ENCODE results near the gene C19orf81. TPM values are rescaled to one million over a fixed set of nuclear protein-coding genes. Genes with fewer than 3 reads are reported as not detected.

C19orf81 gene
- total and polyA plus RNA-seq, 10 donors = not detected

DNA sequence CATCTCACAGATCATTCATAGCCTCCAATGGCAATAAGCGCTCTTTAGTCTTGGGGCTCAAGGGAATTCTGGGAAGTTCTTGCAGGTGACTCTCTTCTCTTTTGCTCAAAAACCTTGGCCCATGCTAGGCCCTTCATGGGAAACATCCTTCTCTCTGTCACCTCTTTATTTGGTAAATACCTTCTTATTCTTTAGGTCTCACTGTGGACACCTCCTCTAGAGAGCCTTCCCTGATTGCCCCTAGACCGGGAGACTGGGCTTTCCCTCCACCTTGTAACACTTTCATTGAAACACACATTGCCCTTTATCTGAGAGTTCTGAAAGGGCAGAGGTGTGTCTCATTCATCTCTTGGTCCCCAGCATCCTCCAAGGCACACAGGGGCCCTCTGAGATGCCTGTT is 1.9 kb downstream of the C19orf81 start:
- Histone ChIP-seq H3K9me3 (peaks cover 0 to 28% (median 8%) of the 10 kb centered on the region in 8 donors), H3K27ac (no peak overlapping the region), H3K4me1 (no peaks in the 10 kb centered on the region), H3K27me3 (replicated peaks in 1 of 7) (peaks cover 0 to 88% (median 18%) of the 10 kb centered on the region in 7 donors), H3K4me3 (no peak overlapping the region), H3K36me3 (no peaks in the 10 kb centered on the region)
- 78 to 85% (median 82%) methylated on average over 2 of the region's 2 CpGs for WGBS, 5 donors
- no peak for DNase-seq
- TF ChIP-seq, protein P1, sequence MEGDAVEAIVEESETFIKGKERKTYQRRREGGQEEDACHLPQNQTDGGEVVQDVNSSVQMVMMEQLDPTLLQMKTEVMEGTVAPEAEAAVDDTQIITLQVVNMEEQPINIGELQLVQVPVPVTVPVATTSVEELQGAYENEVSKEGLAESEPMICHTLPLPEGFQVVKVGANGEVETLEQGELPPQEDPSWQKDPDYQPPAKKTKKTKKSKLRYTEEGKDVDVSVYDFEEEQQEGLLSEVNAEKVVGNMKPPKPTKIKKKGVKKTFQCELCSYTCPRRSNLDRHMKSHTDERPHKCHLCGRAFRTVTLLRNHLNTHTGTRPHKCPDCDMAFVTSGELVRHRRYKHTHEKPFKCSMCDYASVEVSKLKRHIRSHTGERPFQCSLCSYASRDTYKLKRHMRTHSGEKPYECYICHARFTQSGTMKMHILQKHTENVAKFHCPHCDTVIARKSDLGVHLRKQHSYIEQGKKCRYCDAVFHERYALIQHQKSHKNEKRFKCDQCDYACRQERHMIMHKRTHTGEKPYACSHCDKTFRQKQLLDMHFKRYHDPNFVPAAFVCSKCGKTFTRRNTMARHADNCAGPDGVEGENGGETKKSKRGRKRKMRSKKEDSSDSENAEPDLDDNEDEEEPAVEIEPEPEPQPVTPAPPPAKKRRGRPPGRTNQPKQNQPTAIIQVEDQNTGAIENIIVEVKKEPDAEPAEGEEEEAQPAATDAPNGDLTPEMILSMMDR (IDR thresholded peaks at IDR 0.05 in 8 of 11, conservative IDR thresholded peaks at IDR 0.05 in 3 of 11) = no peak
- TF ChIP-seq POLR2AphosphoS5 (IDR thresholded peaks at IDR 0.05) (no peak), POLR2A (IDR thresholded peaks at IDR 0.05) (no peak)
- intact Hi-C loops (cut with DNase I; ENCODE audit: low total_unique reads) = no loop called here

DNA sequence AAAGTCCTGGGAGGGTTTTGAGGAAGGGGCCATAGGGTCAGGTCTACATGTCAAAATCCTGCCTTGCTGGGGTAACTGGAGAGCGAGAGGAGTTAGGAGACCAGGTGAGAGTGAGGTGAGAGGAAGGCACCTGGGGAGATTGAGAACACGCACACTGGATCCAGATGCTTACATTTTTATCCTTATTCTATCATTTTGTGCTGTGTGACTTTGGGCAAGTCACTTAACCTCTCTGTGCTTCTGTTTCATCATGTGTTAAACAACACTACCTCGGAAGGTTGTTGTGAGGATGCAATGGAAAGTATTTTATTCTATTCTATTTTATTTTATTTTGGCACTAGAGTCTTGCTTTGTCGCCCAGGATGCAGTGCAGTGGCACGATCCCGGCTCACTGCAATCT is 3.5 kb downstream of the C19orf81 start:
- Histone ChIP-seq H3K4me1 (peaks cover 0 to under 1% (median under 1%) of the 10 kb centered on the region in 6 donors), H3K4me3 (no peak overlapping the region), H3K36me3 (no peaks in the 10 kb centered on the region), H3K27ac (no peak overlapping the region), H3K9me3 (peaks cover 0 to 44% (median 9%) of the 10 kb centered on the region in 8 donors), H3K27me3 (replicated peaks in 1 of 7) (peaks cover 0 to 88% (median 12%) of the 10 kb centered on the region in 7 donors)
- intact Hi-C loops (cut with DNase I; ENCODE audit: low total_unique reads) = no loop called here
- TF ChIP-seq POLR2AphosphoS5 (IDR thresholded peaks at IDR 0.05) (no peak), POLR2A (IDR thresholded peaks at IDR 0.05) (no peak)
- TF ChIP-seq, protein P1 (IDR thresholded peaks at IDR 0.05 in 8 of 11, conservative IDR thresholded peaks at IDR 0.05 in 3 of 11) = no peak
- no peak for DNase-seq
- WGBS, 5 donors = 81 to 94% (median 93%) methylated on average over 6 of the region's 6 CpGs

DNA sequence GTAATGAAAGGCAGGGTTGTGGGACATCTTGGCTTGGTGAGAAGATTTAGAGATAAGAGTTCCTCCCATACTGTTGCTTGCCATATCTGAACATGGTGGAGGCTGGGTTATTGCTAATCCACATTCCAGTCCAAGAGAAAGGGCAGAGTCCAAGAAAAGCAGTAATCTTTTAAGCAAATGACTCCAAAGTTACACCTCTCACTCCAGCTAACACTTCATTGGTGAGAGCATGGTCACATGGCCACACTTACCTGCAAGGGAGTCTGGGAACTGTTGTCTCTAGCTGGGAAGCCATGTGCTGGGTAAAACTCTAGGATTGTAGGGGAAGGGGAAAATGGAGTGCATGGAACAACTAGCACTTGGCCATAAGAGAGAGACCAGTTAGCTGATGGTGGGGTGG is 5.6 kb downstream of the C19orf81 start:
- peaks cover 0 to 90% (median 30%) of the 10 kb centered on the region in 7 donors for H3K27me3 ChIP-seq (replicated peaks in 1 of 7)
- no peak overlapping the region for H3K27ac ChIP-seq
- no peak for TF ChIP-seq POLR2AphosphoS5 (IDR thresholded peaks at IDR 0.05)
- TF ChIP-seq, protein P1 (IDR thresholded peaks at IDR 0.05 in 8 of 11, conservative IDR thresholded peaks at IDR 0.05 in 3 of 11) = no peak
- no peak for TF ChIP-seq POLR2A (IDR thresholded peaks at IDR 0.05)
- peaks cover 0 to 19% (median 16%) of the 10 kb centered on the region in 6 donors for H3K4me1 ChIP-seq
- DNase-seq = no peak
- H3K36me3 ChIP-seq = no peaks in the 10 kb centered on the region
- H3K9me3 ChIP-seq = peaks cover 0 to 53% (median 9%) of the 10 kb centered on the region in 8 donors
- H3K4me3 ChIP-seq = no peak overlapping the region
- intact Hi-C loops (cut with DNase I; ENCODE audit: low total_unique reads) = no loop called here

DNA sequence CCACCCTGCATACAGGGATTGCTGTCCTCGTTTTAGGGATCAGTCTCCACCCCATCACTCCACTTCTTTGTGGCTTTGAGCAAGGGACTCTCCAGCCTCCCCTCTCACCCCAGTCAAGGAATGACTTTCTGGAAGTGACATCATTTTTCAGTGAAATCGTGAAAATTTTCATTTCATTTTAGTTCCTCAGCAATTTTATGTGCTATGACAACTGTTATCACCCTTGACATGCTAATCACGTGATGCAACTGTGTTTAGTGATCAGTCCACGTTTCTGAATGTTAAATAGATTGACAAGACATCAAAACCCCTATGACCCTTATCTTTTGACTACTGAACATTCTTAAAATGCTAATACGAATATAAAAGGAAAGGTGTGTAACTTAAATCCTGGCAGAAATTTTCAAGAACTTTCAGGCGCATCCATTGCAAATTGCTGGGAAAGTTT is 8.0 kb downstream of the C19orf81 start:
- Histone ChIP-seq H3K4me3 (no peak overlapping the region), H3K36me3 (no peaks in the 10 kb centered on the region), H3K27me3 (replicated peaks in 1 of 7) (peaks cover 0 to 97% (median 42%) of the 10 kb centered on the region in 7 donors), H3K4me1 (peaks cover 0 to 19% (median 16%) of the 10 kb centered on the region in 6 donors), H3K9me3 (peaks cover 0 to 53% (median 9%) of the 10 kb centered on the region in 8 donors), H3K27ac (no peak overlapping the region)
- intact Hi-C loops (cut with DNase I; ENCODE audit: low total_unique reads) = no loop called here
- TF ChIP-seq, protein P1 (IDR thresholded peaks at IDR 0.05 in 8 of 11, conservative IDR thresholded peaks at IDR 0.05 in 3 of 11) = no peak
- TF ChIP-seq POLR2AphosphoS5 (IDR thresholded peaks at IDR 0.05) (no peak), POLR2A (IDR thresholded peaks at IDR 0.05) (no peak)
- WGBS, 5 donors = 59 to 67% (median 64%) methylated on average over 6 of the region's 6 CpGs
- DNase-seq = no peak

All from spleen (tissue), 11 donors.